Panc1 (cell line): Measurements from ENCODE around the gene SETD5.

Source experiments
- CTCF ChIP-seq: fragments of 450-650 bp; IDR thresholded peaks from 2 replicates; pipeline ENCODE4 v1.5.1; 2017; ENCODE audit warnings: mild to moderate bottlenecking
- REST ChIP-seq, 2 experiments: IDR thresholded peaks; 2 replicates each; pipeline ENCODE4 v1.6.1; 2011 to 2012; ENCODE audit warnings: low read depth in 2 of 2, control low read depth in 1 of 2, low read length in 1 of 2, mild to moderate bottlenecking in 1 of 2, moderate library complexity in 1 of 2; ENCODE audit not compliant: insufficient read depth in 1 of 2

- no peak for TF ChIP-seq CTCF
- no peak for TF ChIP-seq REST (IDR thresholded peaks at IDR 0.05; ENCODE audit: insufficient read depth in 1 of 2, low read depth in 2 of 2, low read length in 1 of 2)
These were observed 116.9 kb downstream of the SETD5 start for GRCh38 chr3:9514306-9514705.
